GM06990 (cell line): ENCODE data around the gene SUSD2.

ENCODE experiments used
- DNase-seq: peaks from one replicate; pipeline ENCODE4 v3.0.0-alpha.2; 2011; ENCODE audit not compliant: insufficient read length; ENCODE audit errors: extremely low read depth
- H3K27me3 ChIP-seq: replicated peaks from 2 replicates; pipeline ENCODE4 v1.6.0; 2011; ENCODE audit warnings: low read length; ENCODE audit not compliant: control insufficient read depth, insufficient read depth
- H3K36me3 ChIP-seq: 2 replicates; pipeline ENCODE4 v1.5.1; 2011; ENCODE audit warnings: low read length; ENCODE audit not compliant: control insufficient read depth, insufficient read depth
- H3K4me3 ChIP-seq: replicated peaks from 2 replicates; pipeline ENCODE4 v1.5.1; 2011; ENCODE audit warnings: low read depth, mild to moderate bottlenecking, control low read depth, low read length
- TF ChIP-seq, protein P1 (sequence below): IDR thresholded peaks from 2 replicates; pipeline ENCODE4 v1.5.1; 2011; ENCODE audit warnings: low read length, control low read depth, mild to moderate bottlenecking, inconsistent platforms; ENCODE audit not compliant: insufficient read depth, poor library complexity, severe bottlenecking

Gene SUSD2

GRCh38 chr22:24186892-24187670 lies 5.8 kb downstream of the SUSD2 start:
- TF ChIP-seq, protein P1, sequence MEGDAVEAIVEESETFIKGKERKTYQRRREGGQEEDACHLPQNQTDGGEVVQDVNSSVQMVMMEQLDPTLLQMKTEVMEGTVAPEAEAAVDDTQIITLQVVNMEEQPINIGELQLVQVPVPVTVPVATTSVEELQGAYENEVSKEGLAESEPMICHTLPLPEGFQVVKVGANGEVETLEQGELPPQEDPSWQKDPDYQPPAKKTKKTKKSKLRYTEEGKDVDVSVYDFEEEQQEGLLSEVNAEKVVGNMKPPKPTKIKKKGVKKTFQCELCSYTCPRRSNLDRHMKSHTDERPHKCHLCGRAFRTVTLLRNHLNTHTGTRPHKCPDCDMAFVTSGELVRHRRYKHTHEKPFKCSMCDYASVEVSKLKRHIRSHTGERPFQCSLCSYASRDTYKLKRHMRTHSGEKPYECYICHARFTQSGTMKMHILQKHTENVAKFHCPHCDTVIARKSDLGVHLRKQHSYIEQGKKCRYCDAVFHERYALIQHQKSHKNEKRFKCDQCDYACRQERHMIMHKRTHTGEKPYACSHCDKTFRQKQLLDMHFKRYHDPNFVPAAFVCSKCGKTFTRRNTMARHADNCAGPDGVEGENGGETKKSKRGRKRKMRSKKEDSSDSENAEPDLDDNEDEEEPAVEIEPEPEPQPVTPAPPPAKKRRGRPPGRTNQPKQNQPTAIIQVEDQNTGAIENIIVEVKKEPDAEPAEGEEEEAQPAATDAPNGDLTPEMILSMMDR = no peak
- no peaks in the 10 kb centered on the region for H3K27me3 ChIP-seq
- DNase-seq = no peak
- no peaks in the 10 kb centered on the region for H3K36me3 ChIP-seq
- H3K4me3 ChIP-seq = no peak overlapping the region

GRCh38 chr22:24187731-24188644 lies 6.7 kb downstream of the SUSD2 start:
- no peak for DNase-seq
- Histone ChIP-seq H3K27me3 (no peaks in the 10 kb centered on the region), H3K4me3 (no peak overlapping the region), H3K36me3 (no peaks in the 10 kb centered on the region)
- TF ChIP-seq, protein P1 = no peak

- DNase-seq = no peak
- no peak overlapping the region for H3K4me3 ChIP-seq
- H3K36me3 ChIP-seq = no peaks in the 10 kb centered on the region
- TF ChIP-seq, protein P1 = no peak
- H3K27me3 ChIP-seq = no peaks in the 10 kb centered on the region
These were observed 7.5 kb downstream of the SUSD2 start for GRCh38 chr22:24188705-24189248.

GRCh38 chr22:24189249-24190158 lies 8.2 kb downstream of the SUSD2 start:
- TF ChIP-seq, protein P1 = peak; percentile 81
- Histone ChIP-seq H3K27me3 (no peaks in the 10 kb centered on the region), H3K4me3 (no peak overlapping the region), H3K36me3 (no peaks in the 10 kb centered on the region)
- DNase-seq = no peak

- TF ChIP-seq, protein P1 = no peak
- no peak overlapping the region for H3K4me3 ChIP-seq
- no peaks in the 10 kb centered on the region for H3K27me3 ChIP-seq
- DNase-seq = no peak
- no peaks in the 10 kb centered on the region for H3K36me3 ChIP-seq
These were observed 8.9 kb downstream of the SUSD2 start for GRCh38 chr22:24190159-24190540.
